Measurements from ENCODE around the gene ADGRF4. TPM values are rescaled to one million over a fixed set of nuclear protein-coding genes. Genes with fewer than 3 reads are reported as not detected.

ADGRF4 gene
- total and polyA plus RNA-seq, 9 of the 15 experiments (the other 6 are each of a cell fraction or from before 2014, with no cell fraction given): not detected

- H3K4me1 ChIP-seq (replicated peaks in 1 of 2; ENCODE audit: control insufficient read depth in 2 of 2, insufficient read depth in 2 of 2, low read length in 2 of 2): no peaks in the 10 kb centered on the region
- ChIA-PET CTCF (ENCODE audit: low intra/inter-chr PET ratio) (interaction anchor here (0.6 kb wide), 1 partner anchor 655 kb away, joined by 8 read pairs; no protein-coding TSS in a partner anchor), POLR2A (interaction anchor here (1.6 kb wide), 1 partner anchor 12 kb away, joined by 4 read pairs; no protein-coding TSS in a partner anchor)
- FAIRE-seq (no peak), ATAC-seq (no peak), DNase-seq (ENCODE audit: extremely low read depth in 1 of 4, low spot score in 3 of 4) (no peak)
- H4K20me1 ChIP-seq (replicated peaks; ENCODE audit: control insufficient read depth, insufficient read depth, low read length): no peaks in the 10 kb centered on the region
- no peaks in the 10 kb centered on the region for H3K36me3 ChIP-seq (ENCODE audit: control insufficient read depth, insufficient read depth, low read length)
- H3K4me2 ChIP-seq (ENCODE audit: insufficient read depth, low read length): no peak overlapping the region
- H3K9me3 ChIP-seq (replicated peaks; ENCODE audit: control insufficient read depth, insufficient read depth, low read depth, low read length): no peaks in the 10 kb centered on the region
- no peaks in the 10 kb centered on the region for H3K9me1 ChIP-seq (ENCODE audit: control insufficient read depth, insufficient read depth, low read length)
- TF ChIP-seq MEIS2 (IDR thresholded peaks at IDR 0.05; ENCODE audit: partially characterized antibody) (peak; percentile 22), CREB5 (CRISPR knock-in tag; IDR thresholded peaks at IDR 0.05) (no peak)
- intact Hi-C loops (cut with micrococcal nuclease) (no loop called here), in situ Hi-C loops (cut with MboI) (no loop called here)
- H3K4me3 ChIP-seq: no peak overlapping the region
- H3K79me2 ChIP-seq (ENCODE audit: control insufficient read depth, insufficient read depth, low read length): no peaks in the 10 kb centered on the region
- no peak overlapping the region for H3K9ac ChIP-seq (ENCODE audit: insufficient read depth in 1 of 2, low read depth in 2 of 2, low read length in 2 of 2)
- 0% methylated on average over 4 of the region's 4 CpGs for WGBS (ENCODE audit: insufficient coverage, low coverage, missing lambda C conversion rate)
- no TSS peak for BruUV-seq (replicated peaks)
- H3K27me3 ChIP-seq (ENCODE audit: control insufficient read depth in 2 of 2, insufficient read depth in 2 of 2, low read length in 2 of 2): peaks cover 2 to 9% of the 10 kb centered on the region in 2 experiments; a peak in 3 of 5 replicates
- H3K27ac ChIP-seq (ENCODE audit: extremely low read depth, low read depth, low read length): no peak overlapping the region
- no peak overlapping the region for H2AFZ ChIP-seq (ENCODE audit: low read depth, low read length)
Observed at GRCh38 chr6:47701363-47701762, 3.0 kb downstream of the ADGRF4 start.

- Histone ChIP-seq H3K27me3 (ENCODE audit: control insufficient read depth in 2 of 2, insufficient read depth in 2 of 2, low read length in 2 of 2) (peaks cover 0 to 2% of the 10 kb centered on the region in 2 experiments; a peak in 2 of 5 replicates), H3K4me1 (replicated peaks in 1 of 2; ENCODE audit: control insufficient read depth in 2 of 2, insufficient read depth in 2 of 2, low read length in 2 of 2) (no peaks in the 10 kb centered on the region), H3K36me3 (ENCODE audit: control insufficient read depth, insufficient read depth, low read length) (no peaks in the 10 kb centered on the region), H3K9ac (ENCODE audit: insufficient read depth in 1 of 2, low read depth in 2 of 2, low read length in 2 of 2) (no peak overlapping the region), H3K9me1 (ENCODE audit: control insufficient read depth, insufficient read depth, low read length) (no peaks in the 10 kb centered on the region), H4K20me1 (replicated peaks; ENCODE audit: control insufficient read depth, insufficient read depth, low read length) (no peaks in the 10 kb centered on the region), H2AFZ (ENCODE audit: low read depth, low read length) (no peak overlapping the region), H3K4me2 (ENCODE audit: insufficient read depth, low read length) (no peak overlapping the region), H3K27ac (ENCODE audit: extremely low read depth, low read depth, low read length) (no peak overlapping the region), H3K4me3 (no peak overlapping the region), H3K79me2 (ENCODE audit: control insufficient read depth, insufficient read depth, low read length) (no peaks in the 10 kb centered on the region), H3K9me3 (replicated peaks; ENCODE audit: control insufficient read depth, insufficient read depth, low read depth, low read length) (no peaks in the 10 kb centered on the region)
- intact Hi-C loops (cut with micrococcal nuclease) (no loop called here), in situ Hi-C loops (cut with MboI) (no loop called here)
- ChIA-PET CTCF (ENCODE audit: low intra/inter-chr PET ratio) (no interaction called here), POLR2A (interaction anchor here (0.9 kb wide), 1 partner anchor 24 kb away, joined by 3 read pairs; no protein-coding TSS in a partner anchor)
- no peak for DNase-seq (ENCODE audit: extremely low read depth in 1 of 4, low spot score in 3 of 4)
- 5% methylated on average over 5 of the region's 5 CpGs for WGBS (ENCODE audit: insufficient coverage, low coverage, missing lambda C conversion rate)
- ATAC-seq: no peak
- no peak for FAIRE-seq
- no TSS peak for BruUV-seq (replicated peaks)
- TF ChIP-seq BRD9 (IDR thresholded peaks at IDR 0.05; ENCODE audit: low read depth, partially characterized antibody): no peak
- TF ChIP-seq NR3C1 (CRISPR knock-in tag; IDR thresholded peaks at IDR 0.05): no peak
Observed at GRCh38 chr6:47709160-47709559, 10.8 kb downstream of the ADGRF4 start.

Measured in K562 (cell line).